Glutamatergic neuron (in vitro differentiated cells): Measurements from ENCODE around the gene WIPF1. TPM values are rescaled to one million over a fixed set of nuclear protein-coding genes. Genes with fewer than 3 reads are reported as not detected.

ENCODE experiments used
- DNase-seq: peaks from one replicate; pipeline ENCODE4 v3.0.0; 2022
- H3K27ac Mint-ChIP-seq: one replicate; pipeline ENCODE4 v1.8.0; 2020; ENCODE audit warnings: mild to moderate bottlenecking, mixed read lengths, inconsistent platforms; ENCODE audit not compliant: unreplicated experiment
- H3K27me3 Mint-ChIP-seq: one replicate; pipeline ENCODE4 v1.8.0; 2020; ENCODE audit warnings: mild to moderate bottlenecking, moderate library complexity, mixed read lengths, inconsistent platforms; ENCODE audit not compliant: unreplicated experiment
- H3K36me3 Mint-ChIP-seq: one replicate; pipeline ENCODE4 v1.8.0; 2020; ENCODE audit warnings: mild to moderate bottlenecking, mixed read lengths, inconsistent platforms; ENCODE audit not compliant: unreplicated experiment
- H3K4me1 Mint-ChIP-seq: one replicate; pipeline ENCODE4 v1.8.0; 2020; ENCODE audit warnings: mild to moderate bottlenecking, low read depth, mixed read lengths, inconsistent platforms; ENCODE audit not compliant: unreplicated experiment
- H3K4me3 Mint-ChIP-seq: one replicate; pipeline ENCODE4 v1.8.0; 2020; ENCODE audit warnings: mild to moderate bottlenecking, mixed read lengths, inconsistent platforms; ENCODE audit not compliant: unreplicated experiment
- H3K9me3 Mint-ChIP-seq: one replicate; pipeline ENCODE4 v1.8.0; 2020; ENCODE audit warnings: mild to moderate bottlenecking, moderate library complexity, mixed read lengths, inconsistent platforms; ENCODE audit not compliant: unreplicated experiment
- total RNA-seq: library from RNA; stranded (reverse); fragmentation: NEBNext Ultra II Directional; extraction: Animal tissue kit (Norgen Biotek cat#: 25700); gene quantifications from one replicate; pipeline ENCODE4 v1.2.1, GENCODE V29; 2021; ENCODE audit not compliant: unreplicated experiment
- TF ChIP-seq, protein P1 (sequence below): fragments of 200-600 bp; sonication (generic); IDR thresholded peaks from one replicate; pipeline ENCODE4 v1.5.0; 2021; ENCODE audit not compliant: partially characterized antibody, unreplicated experiment

The WIPF1 gene
- total RNA-seq, 1 donor from 2014 or later: 15.5 TPM

DNA sequence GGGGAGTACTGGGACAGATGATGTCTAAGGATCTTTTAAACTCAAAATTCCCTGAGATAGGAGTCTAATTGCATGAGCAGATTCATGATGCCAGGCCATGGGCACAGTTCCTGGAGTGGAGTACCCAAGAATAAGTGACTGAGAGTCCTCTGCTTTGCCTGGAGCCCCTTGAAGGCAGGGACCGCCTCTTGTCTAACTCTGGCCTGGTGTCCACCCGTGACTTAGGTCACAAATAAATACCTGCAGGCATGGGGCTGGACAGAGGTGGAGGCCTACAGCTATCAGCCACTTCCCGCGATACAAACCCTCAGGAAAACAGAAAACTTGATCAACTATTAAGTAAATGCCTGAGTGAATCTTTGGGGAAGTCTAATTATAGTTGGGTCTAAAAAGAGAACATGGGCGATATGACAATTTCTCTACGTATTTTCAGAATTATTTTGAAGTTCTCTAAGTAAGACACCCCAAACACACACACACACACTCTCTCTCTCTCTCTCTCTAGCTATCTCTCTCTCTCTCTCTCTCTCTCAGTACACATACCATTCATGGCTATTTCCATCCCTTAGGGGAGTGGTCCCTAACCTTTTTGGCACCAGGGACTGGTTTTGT lies 1.8 kb upstream of the WIPF1 start:
- no peaks in the 10 kb centered on the region for H3K27me3 Mint-ChIP-seq
- peaks cover 13% of the 10 kb centered on the region for H3K36me3 Mint-ChIP-seq
- H3K4me3 Mint-ChIP-seq: no peak overlapping the region
- peaks cover 5% of the 10 kb centered on the region for H3K4me1 Mint-ChIP-seq
- no peak for DNase-seq
- TF ChIP-seq, protein P1, sequence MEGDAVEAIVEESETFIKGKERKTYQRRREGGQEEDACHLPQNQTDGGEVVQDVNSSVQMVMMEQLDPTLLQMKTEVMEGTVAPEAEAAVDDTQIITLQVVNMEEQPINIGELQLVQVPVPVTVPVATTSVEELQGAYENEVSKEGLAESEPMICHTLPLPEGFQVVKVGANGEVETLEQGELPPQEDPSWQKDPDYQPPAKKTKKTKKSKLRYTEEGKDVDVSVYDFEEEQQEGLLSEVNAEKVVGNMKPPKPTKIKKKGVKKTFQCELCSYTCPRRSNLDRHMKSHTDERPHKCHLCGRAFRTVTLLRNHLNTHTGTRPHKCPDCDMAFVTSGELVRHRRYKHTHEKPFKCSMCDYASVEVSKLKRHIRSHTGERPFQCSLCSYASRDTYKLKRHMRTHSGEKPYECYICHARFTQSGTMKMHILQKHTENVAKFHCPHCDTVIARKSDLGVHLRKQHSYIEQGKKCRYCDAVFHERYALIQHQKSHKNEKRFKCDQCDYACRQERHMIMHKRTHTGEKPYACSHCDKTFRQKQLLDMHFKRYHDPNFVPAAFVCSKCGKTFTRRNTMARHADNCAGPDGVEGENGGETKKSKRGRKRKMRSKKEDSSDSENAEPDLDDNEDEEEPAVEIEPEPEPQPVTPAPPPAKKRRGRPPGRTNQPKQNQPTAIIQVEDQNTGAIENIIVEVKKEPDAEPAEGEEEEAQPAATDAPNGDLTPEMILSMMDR: no peak
- H3K9me3 Mint-ChIP-seq: peaks cover 2% of the 10 kb centered on the region
- no peak overlapping the region for H3K27ac Mint-ChIP-seq

DNA sequence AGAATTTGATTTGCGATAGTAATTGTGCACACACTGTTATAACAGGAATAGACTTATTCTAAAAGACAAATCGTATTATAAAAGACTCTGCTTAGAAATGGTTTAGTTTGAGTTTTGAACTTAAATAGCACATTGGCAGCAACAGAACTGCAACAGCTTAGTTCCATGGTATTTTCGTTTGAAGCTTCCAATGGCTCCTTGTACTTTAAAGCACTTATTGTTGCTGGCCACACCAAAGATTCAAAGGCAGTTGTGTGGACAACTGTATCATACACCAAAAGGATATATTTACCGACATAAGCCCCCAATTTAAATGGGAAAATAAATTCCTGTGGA lies 627 bp downstream of the WIPF1 start:
- peaks cover 10% of the 10 kb centered on the region for H3K4me1 Mint-ChIP-seq
- H3K4me3 Mint-ChIP-seq: no peak overlapping the region
- TF ChIP-seq, protein P1: no peak
- H3K27ac Mint-ChIP-seq: no peak overlapping the region
- peaks cover 2% of the 10 kb centered on the region for H3K9me3 Mint-ChIP-seq
- peaks cover 13% of the 10 kb centered on the region for H3K36me3 Mint-ChIP-seq
- no peaks in the 10 kb centered on the region for H3K27me3 Mint-ChIP-seq
- DNase-seq: no peak

DNA sequence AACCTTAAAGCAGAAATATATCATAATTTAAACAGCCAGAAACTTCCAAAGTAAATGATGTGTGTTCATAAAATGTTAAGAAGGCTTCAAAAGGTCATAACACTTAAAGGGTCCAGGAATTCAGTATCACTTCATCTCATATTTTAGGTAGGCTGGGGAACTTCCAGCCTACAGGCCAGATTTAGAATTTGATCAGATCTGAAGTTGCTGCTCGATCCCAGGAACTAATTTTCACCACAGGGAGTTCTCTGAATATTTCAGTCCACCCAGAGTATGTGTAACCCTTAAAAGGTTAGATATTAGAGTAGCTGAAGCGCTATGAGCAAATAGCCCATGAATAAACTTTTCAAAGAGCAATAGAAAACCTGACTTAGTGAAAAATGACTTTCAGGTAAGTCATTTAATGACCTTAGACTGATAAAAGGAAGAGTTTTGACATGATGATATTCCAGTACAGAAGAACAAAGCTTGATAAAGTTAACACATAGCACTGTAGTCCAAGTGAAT lies 1.7 kb downstream of the WIPF1 start:
- Mint-ChIP-seq H3K9me3 (peaks cover 2% of the 10 kb centered on the region), H3K27me3 (no peaks in the 10 kb centered on the region), H3K36me3 (peaks cover 13% of the 10 kb centered on the region), H3K27ac (no peak overlapping the region), H3K4me1 (peaks cover 10% of the 10 kb centered on the region), H3K4me3 (no peak overlapping the region)
- DNase-seq: no peak
- TF ChIP-seq, protein P1: no peak

DNA sequence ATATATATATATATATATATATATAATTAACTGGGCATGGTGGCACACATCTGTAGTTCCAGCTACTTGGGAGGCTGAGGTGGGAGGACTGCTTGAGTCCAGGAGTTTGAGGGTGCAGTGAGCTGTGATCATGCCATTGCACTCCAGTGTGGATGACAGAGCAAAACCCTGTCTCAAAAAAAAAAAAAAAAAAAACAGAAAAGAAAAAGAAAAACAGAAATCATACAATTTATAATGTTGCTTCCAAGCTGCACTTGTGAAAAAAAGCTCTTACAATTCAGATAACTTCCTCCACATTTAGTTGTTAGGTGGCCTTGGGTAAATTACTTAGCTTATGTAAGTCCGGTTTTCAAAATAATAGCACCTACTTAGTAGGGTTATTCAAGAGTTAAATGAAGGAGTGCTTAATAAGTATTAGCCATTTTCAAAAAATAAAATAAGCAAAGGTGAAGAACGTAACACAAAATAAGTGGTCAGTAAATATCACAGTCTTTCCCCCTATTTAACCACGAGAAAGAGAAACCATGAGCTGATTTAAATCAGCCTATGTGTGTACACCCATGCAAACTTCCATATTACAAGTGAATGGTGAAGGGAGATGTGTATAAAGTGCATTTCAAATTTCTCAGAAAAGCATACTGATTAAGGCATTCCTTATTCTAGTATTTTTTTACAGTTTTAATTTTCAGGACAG lies 2.3 kb downstream of the WIPF1 start:
- no peak overlapping the region for H3K4me3 Mint-ChIP-seq
- peaks cover 2% of the 10 kb centered on the region for H3K9me3 Mint-ChIP-seq
- TF ChIP-seq, protein P1: no peak
- H3K27me3 Mint-ChIP-seq: no peaks in the 10 kb centered on the region
- no peak for DNase-seq
- no peak overlapping the region for H3K27ac Mint-ChIP-seq
- peaks cover 9% of the 10 kb centered on the region for H3K36me3 Mint-ChIP-seq
- H3K4me1 Mint-ChIP-seq: peaks cover 10% of the 10 kb centered on the region

DNA sequence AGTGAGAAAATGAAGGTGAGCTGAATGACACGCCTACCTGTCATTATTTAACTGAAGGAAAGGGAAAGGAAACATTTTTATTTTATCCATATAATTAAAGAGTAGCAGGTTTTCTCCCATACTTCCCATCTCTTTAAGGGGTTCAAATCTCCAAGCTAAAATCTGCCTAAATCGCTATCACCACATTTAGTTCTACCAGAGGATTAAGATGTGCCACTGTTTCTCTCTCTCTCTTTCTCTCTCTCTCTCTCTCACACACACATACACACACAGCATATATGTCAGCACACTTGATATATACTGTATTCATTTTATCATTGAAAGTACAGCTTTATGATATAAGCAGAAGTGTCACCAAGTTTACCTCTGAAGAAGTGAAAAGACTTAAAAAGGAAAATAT lies 3.1 kb downstream of the WIPF1 start:
- Mint-ChIP-seq H3K27me3 (no peaks in the 10 kb centered on the region), H3K36me3 (peaks cover 4% of the 10 kb centered on the region), H3K4me1 (peaks cover 10% of the 10 kb centered on the region), H3K9me3 (no peaks in the 10 kb centered on the region), H3K4me3 (no peak overlapping the region), H3K27ac (no peak overlapping the region)
- TF ChIP-seq, protein P1: no peak
- DNase-seq: no peak
